ENCODE measurements around the gene RUNX2. TPM values are rescaled to one million over a fixed set of nuclear protein-coding genes. Genes with fewer than 3 reads are reported as not detected.

RUNX2 gene
- total and polyA plus RNA-seq, 9 of the 15 experiments (the other 6 are each of a cell fraction or from before 2014, with no cell fraction given) = 0.29 to 1.00 (median 0.43) TPM

GRCh38 chr6:45470131-45470738 is 142.1 kb downstream of the RUNX2 start (continued):
- TF ChIP-seq CHD7 (IDR thresholded peaks at IDR 0.05; ENCODE audit: low read depth, low read length) = no peak
- 0 out of 2 replicates have a peak, but pooled peaks have one; percentile 23 for TF ChIP-seq CBFA2T2 (conservative IDR thresholded peaks at IDR 0.05)
- TF ChIP-seq ILK (tag; IDR thresholded peaks at IDR 0.05; ENCODE audit: borderline replicate concordance, low read depth) = no peak
- no peak for TF ChIP-seq FOS (IDR thresholded peaks at IDR 0.05; ENCODE audit: extremely low read depth, insufficient read length)

Measured in K562 (cell line).